Left cardiac atrium (tissue), 4 donors: Measurements from ENCODE around the gene NAA10. TPM values are rescaled to one million over a fixed set of nuclear protein-coding genes. Genes with fewer than 3 reads are reported as not detected.

Experiments used
- ATAC-seq, 2 donors: fragments of 200-7000 bp; cut with Tn5 transposase; one replicate each; pipeline ENCODE4 v1.9.1; 2020; ENCODE audit warnings: mild to moderate bottlenecking in 2 of 2, moderate library complexity in 2 of 2
- DNase-seq: peaks from one replicate; pipeline ENCODE4 v3.0.0-alpha.2; 2020
- intact Hi-C, 2 donors: fragments of 100-400 bp; cut with DNase I; formaldehyde crosslinking; loops; one replicate each; pipeline versions ENCODE4 v1.14.1 to v1.15.1; 2022 to 2023
- microRNA-seq, 2 donors: library from miRNA; unstranded; fragments of <30 nt; microRNA quantifications; one replicate each; pipeline ENCODE4 v1.2.0, GENCODE V29; 2020
- total RNA-seq, 2 donors: library from RNA; stranded (reverse); fragmentation: NEBNext Ultra II Directional; extraction: Animal tissue kit (Norgen Biotek cat#: 25700); gene quantifications; one replicate each; pipeline ENCODE4 v1.2.1, GENCODE V29; 2021
- donor health status: DM: no; HTN: yes; CAD: no.
- donor health status: DM: no; HTN: yes; CAD: no; lungs with severe emphysema.
- donor health status: DM: yes; HTN: yes; CAD: no.
- donor health status: Dilated cardiomyopathy.

Gene NAA10
- total RNA-seq, 2 donors from 2014 or later = 67.4 to 81.4 TPM

DNA sequence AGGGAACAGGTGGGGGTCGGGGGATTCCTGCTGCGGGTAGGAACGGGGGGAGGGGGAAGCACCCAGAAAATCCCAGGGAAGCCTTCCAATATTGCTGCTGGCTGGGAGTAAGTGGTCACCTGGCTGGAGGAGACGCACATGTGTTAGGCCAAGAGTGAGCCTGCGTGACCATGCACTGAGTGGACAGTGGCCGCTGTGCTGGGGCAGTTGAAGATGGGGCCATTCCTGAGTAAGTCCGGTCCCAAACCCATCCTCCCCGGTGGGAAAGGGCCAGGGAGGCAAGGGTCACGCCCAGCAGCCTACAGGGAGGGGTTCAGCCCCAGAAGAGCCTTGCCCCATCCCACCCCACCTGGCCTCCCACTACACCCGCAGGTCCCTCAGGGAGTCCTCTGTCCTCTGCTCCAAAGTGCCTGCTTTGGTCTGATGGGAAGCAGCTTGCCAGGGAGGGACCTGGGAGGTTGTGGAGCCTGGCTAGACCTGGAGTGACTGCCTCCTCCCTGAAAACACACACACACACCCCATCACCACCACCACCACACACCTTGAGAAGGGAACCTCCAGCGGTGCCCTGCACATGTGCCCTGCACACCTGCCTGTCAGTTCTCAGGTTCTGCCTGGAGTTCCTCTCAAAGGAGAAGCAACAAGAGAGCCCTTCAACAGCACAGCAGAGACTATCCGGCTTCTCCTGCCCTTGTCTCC is 54.9 kb downstream of the NAA10 start:
- ATAC-seq = no peak
- no peak for DNase-seq
- intact Hi-C loops = no loop called here

Small RNAs within 50 kb of the gene (microRNA-seq; reads per million reads assigned to microRNA genes)
- gene MIR3202-1 = 0 reads per million in 2 donors
- 0 reads per million in 2 donors for gene MIR3202-2

Other genes with a start within 250 kb of the NAA10 start
- gene SLC6A8, start 247.1 kb downstream of the NAA10 start, total RNA-seq = 100 to 1,000 TPM; 107 to 134 TPM
- 100 to 1,000 TPM; 123 to 159 TPM for gene BCAP31, start 210.7 kb downstream of the NAA10 start, total RNA-seq
- 10 to 100 TPM; 11.5 to 15.0 TPM for gene ABCD1, start 210.2 kb downstream of the NAA10 start, total RNA-seq
- gene PLXNB3, start 170.8 kb downstream of the NAA10 start, total RNA-seq = 1 to 10 TPM; 5.9 to 7.1 TPM
- gene SRPK3, start 154.0 kb downstream of the NAA10 start, total RNA-seq = 10 to 100 TPM; 24.1 to 25.8 TPM
- gene IDH3G, start 140.7 kb downstream of the NAA10 start, total RNA-seq = 10 to 100 TPM; 56.4 to 68.4 TPM
- gene SSR4, start 140.4 kb downstream of the NAA10 start, total RNA-seq = 100 to 1,000 TPM; 180 to 183 TPM
- 1 to 10 TPM; 4.0 to 4.3 TPM for gene PDZD4, start 104.5 kb downstream of the NAA10 start, total RNA-seq
- 1 to 10 TPM; 4.3 to 9.2 TPM for gene L1CAM, start 48.9 kb downstream of the NAA10 start, total RNA-seq
- gene AVPR2, start 30.4 kb downstream of the NAA10 start, total RNA-seq = 1 to 10 TPM; 3.7 to 3.8 TPM
- 10 to 100 TPM; 19.3 to 20.4 TPM for gene ARHGAP4, start 8.8 kb downstream of the NAA10 start, total RNA-seq
- 10 to 100 TPM; 14.7 to 14.8 TPM for gene RENBP, start 9.6 kb upstream of the NAA10 start, total RNA-seq
- gene HCFC1, start 36.8 kb upstream of the NAA10 start, total RNA-seq = 10 to 100 TPM; 30.4 to 35.7 TPM
- gene TMEM187, start 37.7 kb upstream of the NAA10 start, total RNA-seq = 1 to 10 TPM; 7.7 to 9.2 TPM
- gene IRAK1, start 84.9 kb upstream of the NAA10 start, total RNA-seq = 10 to 100 TPM; 47.2 to 58.6 TPM
- 10 to 100 TPM; 35.4 to 42.4 TPM for gene MECP2, start 162.7 kb upstream of the NAA10 start, total RNA-seq
- not detected for gene OPN1LW, start 209.2 kb upstream of the NAA10 start, total RNA-seq
- gene OPN1MW, start 247.6 kb upstream of the NAA10 start, total RNA-seq = not detected